Mesothelial cell of epicardium (in vitro differentiated cells): ENCODE data around the gene ZNF484. TPM values are rescaled to one million over a fixed set of nuclear protein-coding genes. Genes with fewer than 3 reads are reported as not detected.
"Not testable (repeated sequence)": the region's sequence is repeated elsewhere in the genome, so short reads cannot be mapped to it uniquely, and the experiment has no call there.

ENCODE experiments used
- DNase-seq, 2 experiments: peaks; one replicate each; pipeline ENCODE4 v3.0.0; 2021; ENCODE audit warnings: low spot score in 2 of 2; ENCODE audit not compliant: unreplicated experiment in 2 of 2
- H3K27ac Mint-ChIP-seq: 2 replicates; pipeline ENCODE4 v1.8.0; 2021; ENCODE audit warnings: mixed read lengths
- H3K27me3 Mint-ChIP-seq: 2 replicates; pipeline ENCODE4 v1.8.0; 2021; ENCODE audit warnings: low read depth, mixed read lengths
- H3K36me3 Mint-ChIP-seq: 2 replicates; pipeline ENCODE4 v1.8.0; 2021; ENCODE audit warnings: mixed read lengths
- H3K4me1 Mint-ChIP-seq: 2 replicates; pipeline ENCODE4 v1.8.0; 2021; ENCODE audit warnings: mixed read lengths
- H3K4me3 Mint-ChIP-seq: 2 replicates; pipeline ENCODE4 v1.8.0; 2021; ENCODE audit warnings: mild to moderate bottlenecking, moderate library complexity, mixed read lengths
- H3K9me3 Mint-ChIP-seq: 2 replicates; pipeline ENCODE4 v1.8.0; 2021; ENCODE audit warnings: mixed read lengths
- CTCF ChIP-seq: fragments of 200-600 bp; sonication (generic); IDR thresholded peaks from one replicate; pipeline ENCODE4 v1.5.0; 2021; ENCODE audit warnings: antibody characterized with exemption; ENCODE audit not compliant: unreplicated experiment
- total RNA-seq: library from RNA; stranded (reverse); gene quantifications from 3 replicates; pipeline ENCODE4 v1.2.1, GENCODE V29; 2021

The ZNF484 gene
- total RNA-seq, 1 donor from 2014 or later: 14.2 TPM

GRCh38 chr9:92887880-92888338 is 10.1 kb upstream of the ZNF484 start:
- H3K27me3 Mint-ChIP-seq: peaks cover 21% of the 10 kb centered on the region
- H3K36me3 Mint-ChIP-seq: no peaks in the 10 kb centered on the region
- no peak for DNase-seq
- no peaks in the 10 kb centered on the region for H3K9me3 Mint-ChIP-seq
- TF ChIP-seq CTCF: no peak
- H3K4me3 Mint-ChIP-seq: no peak overlapping the region
- H3K27ac Mint-ChIP-seq: no peak overlapping the region
- no peaks in the 10 kb centered on the region for H3K4me1 Mint-ChIP-seq

GRCh38 chr9:92886846-92887610 is 9.2 kb upstream of the ZNF484 start:
- H3K4me1 Mint-ChIP-seq, H3K4me3 Mint-ChIP-seq, H3K9me3 Mint-ChIP-seq, H3K36me3 Mint-ChIP-seq, DNase-seq, H3K27ac Mint-ChIP-seq: not testable (repeated sequence)
- peaks cover 18% of the 10 kb centered on the region for H3K27me3 Mint-ChIP-seq

GRCh38 chr9:92883666-92884405 is 6.0 kb upstream of the ZNF484 start:
- not testable (repeated sequence) for H3K9me3 Mint-ChIP-seq, DNase-seq, H3K36me3 Mint-ChIP-seq, H3K27ac Mint-ChIP-seq, H3K4me3 Mint-ChIP-seq, H3K4me1 Mint-ChIP-seq
- peaks cover 14% of the 10 kb centered on the region for H3K27me3 Mint-ChIP-seq

- Mint-ChIP-seq H3K27ac (no peak overlapping the region), H3K9me3 (no peaks in the 10 kb centered on the region), H3K4me1 (peaks cover 7% of the 10 kb centered on the region), H3K4me3 (no peak overlapping the region), H3K36me3 (no peaks in the 10 kb centered on the region), H3K27me3 (peaks cover 6% of the 10 kb centered on the region)
- no peak for DNase-seq
- TF ChIP-seq CTCF: no peak
Observed at GRCh38 chr9:92882276-92882675, 4.4 kb upstream of the ZNF484 start.

GRCh38 chr9:92875373-92875772 is 2.5 kb downstream of the ZNF484 start:
- TF ChIP-seq CTCF: no peak
- Mint-ChIP-seq H3K27ac (no peak overlapping the region), H3K4me1 (peaks cover 23% of the 10 kb centered on the region), H3K36me3 (peaks cover 9% of the 10 kb centered on the region), H3K27me3 (no peaks in the 10 kb centered on the region), H3K9me3 (no peaks in the 10 kb centered on the region), H3K4me3 (no peak overlapping the region)
- no peak for DNase-seq

- Mint-ChIP-seq H3K4me1 (peaks cover under 1% of the 10 kb centered on the region), H3K9me3 (peaks cover 7% of the 10 kb centered on the region), H3K4me3 (no peak overlapping the region), H3K27me3 (no peaks in the 10 kb centered on the region), H3K27ac (no peak overlapping the region), H3K36me3 (peaks cover 36% of the 10 kb centered on the region)
- no peak for TF ChIP-seq CTCF
- DNase-seq: no peak
Observed at GRCh38 chr9:92870289-92870688, 7.5 kb downstream of the ZNF484 start.

- DNase-seq, H3K4me3 Mint-ChIP-seq, H3K27me3 Mint-ChIP-seq, H3K4me1 Mint-ChIP-seq, H3K27ac Mint-ChIP-seq: not testable (repeated sequence)
- H3K9me3 Mint-ChIP-seq: peaks cover 11% of the 10 kb centered on the region
- peaks cover 43% of the 10 kb centered on the region for H3K36me3 Mint-ChIP-seq
Observed at GRCh38 chr9:92866600-92866999, 11.2 kb downstream of the ZNF484 start.
